Astrocyte (in vitro differentiated cells and primary cell): ENCODE measurements around the gene PRM2.

Experiments used
- EZH2 ChIP-seq: IDR thresholded peaks from 2 replicates; pipeline ENCODE4 v1.6.1; 2012; ENCODE audit warnings: mild to moderate bottlenecking, low read length, inconsistent platforms; ENCODE audit not compliant: insufficient read depth
- TF ChIP-seq, protein P1 (sequence below): IDR thresholded peaks from 2 replicates; pipeline ENCODE4 v1.5.1; 2011; ENCODE audit warnings: low read depth, mild to moderate bottlenecking, inconsistent platforms, low read length, moderate library complexity; ENCODE audit not compliant: insufficient read depth

- TF ChIP-seq, protein P1, sequence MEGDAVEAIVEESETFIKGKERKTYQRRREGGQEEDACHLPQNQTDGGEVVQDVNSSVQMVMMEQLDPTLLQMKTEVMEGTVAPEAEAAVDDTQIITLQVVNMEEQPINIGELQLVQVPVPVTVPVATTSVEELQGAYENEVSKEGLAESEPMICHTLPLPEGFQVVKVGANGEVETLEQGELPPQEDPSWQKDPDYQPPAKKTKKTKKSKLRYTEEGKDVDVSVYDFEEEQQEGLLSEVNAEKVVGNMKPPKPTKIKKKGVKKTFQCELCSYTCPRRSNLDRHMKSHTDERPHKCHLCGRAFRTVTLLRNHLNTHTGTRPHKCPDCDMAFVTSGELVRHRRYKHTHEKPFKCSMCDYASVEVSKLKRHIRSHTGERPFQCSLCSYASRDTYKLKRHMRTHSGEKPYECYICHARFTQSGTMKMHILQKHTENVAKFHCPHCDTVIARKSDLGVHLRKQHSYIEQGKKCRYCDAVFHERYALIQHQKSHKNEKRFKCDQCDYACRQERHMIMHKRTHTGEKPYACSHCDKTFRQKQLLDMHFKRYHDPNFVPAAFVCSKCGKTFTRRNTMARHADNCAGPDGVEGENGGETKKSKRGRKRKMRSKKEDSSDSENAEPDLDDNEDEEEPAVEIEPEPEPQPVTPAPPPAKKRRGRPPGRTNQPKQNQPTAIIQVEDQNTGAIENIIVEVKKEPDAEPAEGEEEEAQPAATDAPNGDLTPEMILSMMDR, result no peak
- TF ChIP-seq EZH2, result no peak
These were observed 16.4 kb downstream of the PRM2 start for GRCh38 chr16:11259655-11260595.
